ENCODE results near the gene NIM1K.

NIM1K gene

DNA sequence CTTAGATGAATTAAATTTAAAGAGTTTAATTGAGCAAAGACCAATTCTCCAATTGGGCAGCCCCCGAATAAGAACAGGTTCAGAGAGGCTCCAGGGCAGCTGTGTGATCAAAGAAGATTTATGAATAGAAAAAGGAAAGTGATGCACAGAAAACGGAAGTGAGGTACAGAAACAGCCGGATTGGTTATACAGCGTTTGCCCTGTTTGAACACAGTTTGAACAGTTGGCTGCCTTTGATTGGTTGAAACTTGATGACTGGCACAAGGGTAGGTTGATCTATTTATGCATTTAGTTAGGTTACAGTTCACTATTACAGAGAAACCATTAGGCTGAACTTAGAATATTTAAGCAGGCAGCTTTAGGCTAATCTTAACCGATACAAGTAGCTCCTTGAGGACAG lies 29.5 kb downstream of the NIM1K start:
- no peak overlapping the region for H3K4me3 ChIP-seq (ENCODE audit: low read depth, low read length)
- TF ChIP-seq, protein P1, sequence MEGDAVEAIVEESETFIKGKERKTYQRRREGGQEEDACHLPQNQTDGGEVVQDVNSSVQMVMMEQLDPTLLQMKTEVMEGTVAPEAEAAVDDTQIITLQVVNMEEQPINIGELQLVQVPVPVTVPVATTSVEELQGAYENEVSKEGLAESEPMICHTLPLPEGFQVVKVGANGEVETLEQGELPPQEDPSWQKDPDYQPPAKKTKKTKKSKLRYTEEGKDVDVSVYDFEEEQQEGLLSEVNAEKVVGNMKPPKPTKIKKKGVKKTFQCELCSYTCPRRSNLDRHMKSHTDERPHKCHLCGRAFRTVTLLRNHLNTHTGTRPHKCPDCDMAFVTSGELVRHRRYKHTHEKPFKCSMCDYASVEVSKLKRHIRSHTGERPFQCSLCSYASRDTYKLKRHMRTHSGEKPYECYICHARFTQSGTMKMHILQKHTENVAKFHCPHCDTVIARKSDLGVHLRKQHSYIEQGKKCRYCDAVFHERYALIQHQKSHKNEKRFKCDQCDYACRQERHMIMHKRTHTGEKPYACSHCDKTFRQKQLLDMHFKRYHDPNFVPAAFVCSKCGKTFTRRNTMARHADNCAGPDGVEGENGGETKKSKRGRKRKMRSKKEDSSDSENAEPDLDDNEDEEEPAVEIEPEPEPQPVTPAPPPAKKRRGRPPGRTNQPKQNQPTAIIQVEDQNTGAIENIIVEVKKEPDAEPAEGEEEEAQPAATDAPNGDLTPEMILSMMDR (IDR thresholded peaks at IDR 0.05; ENCODE audit: insufficient read depth, low read depth, low read length, missing control alignments) = no peak
- DNase-seq (ENCODE audit: low read depth) = no peak

DNA sequence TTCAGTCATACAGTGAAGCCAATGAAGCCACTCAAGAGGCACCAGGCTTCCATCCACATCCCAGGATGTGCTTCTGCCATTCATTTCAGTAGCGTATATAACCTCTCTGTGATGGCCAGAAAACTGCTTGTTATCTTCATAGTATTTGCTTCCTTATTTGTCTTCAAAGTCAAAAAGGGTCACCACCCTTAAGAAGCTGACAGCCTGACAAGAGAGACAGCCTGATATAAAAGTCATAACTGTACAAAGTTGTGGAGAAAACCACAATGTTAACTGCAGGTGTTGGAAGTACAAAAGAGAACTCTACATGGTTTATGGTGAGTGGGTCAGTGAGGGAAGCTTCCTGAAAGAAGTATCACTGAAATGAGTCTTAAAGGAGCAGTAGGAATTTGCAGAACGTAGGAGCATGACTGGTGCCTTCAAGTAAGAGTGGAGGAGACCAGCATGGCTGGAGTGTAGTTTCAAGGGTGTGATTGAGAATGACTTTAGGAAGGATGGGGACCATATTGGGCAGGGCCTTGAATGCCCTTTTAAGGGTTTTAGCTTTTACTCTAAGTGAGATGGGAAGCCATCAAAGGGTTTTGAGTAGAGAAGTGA lies 33.7 kb downstream of the NIM1K start:
- H3K4me3 ChIP-seq (ENCODE audit: low read depth, low read length) = no peak overlapping the region
- DNase-seq (ENCODE audit: low read depth) = no peak
- TF ChIP-seq, protein P1 (IDR thresholded peaks at IDR 0.05; ENCODE audit: insufficient read depth, low read depth, low read length, missing control alignments) = no peak

DNA sequence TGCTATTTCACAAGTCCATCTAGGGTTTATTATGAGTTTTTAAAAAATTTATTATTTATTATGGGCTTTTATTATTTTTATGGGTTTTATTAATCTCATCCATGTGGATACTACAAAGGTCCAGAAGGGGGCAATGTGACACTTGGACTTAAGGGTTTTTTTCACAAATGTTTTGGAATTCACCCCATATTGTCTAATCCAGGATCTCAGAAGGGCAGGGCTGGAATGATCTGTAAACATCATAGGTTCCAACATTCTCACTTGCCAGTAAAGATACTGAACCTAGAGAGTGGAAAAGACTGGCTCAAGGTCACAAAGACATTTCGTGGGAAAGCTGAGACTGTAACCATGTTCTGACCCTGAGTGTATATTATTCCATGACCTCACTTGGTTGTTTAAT lies 35.6 kb downstream of the NIM1K start:
- TF ChIP-seq, protein P1 (IDR thresholded peaks at IDR 0.05; ENCODE audit: insufficient read depth, low read depth, low read length, missing control alignments) = peak; percentile 25
- no peak overlapping the region for H3K4me3 ChIP-seq (ENCODE audit: low read depth, low read length)
- DNase-seq (ENCODE audit: low read depth) = peak; percentile 60

DNA sequence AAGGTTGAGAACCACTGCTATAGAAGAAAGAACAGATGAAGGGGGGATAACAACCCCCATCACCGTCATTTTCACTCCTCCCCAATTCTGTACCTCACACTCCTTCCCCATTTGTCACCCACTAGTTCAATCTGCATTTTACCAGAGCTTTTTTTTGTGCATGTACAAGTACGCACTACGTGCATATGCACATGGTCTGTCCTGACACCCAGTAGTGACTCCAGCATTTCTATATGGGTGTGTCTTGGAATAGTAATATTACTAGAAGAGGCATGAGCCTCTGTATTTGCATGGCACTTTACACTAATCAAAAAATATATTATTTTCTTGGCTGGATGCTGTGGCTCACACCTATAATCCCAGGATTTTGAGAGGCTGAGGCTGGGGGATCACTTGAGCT lies 38.7 kb downstream of the NIM1K start:
- no peak for DNase-seq (ENCODE audit: low read depth)
- no peak overlapping the region for H3K4me3 ChIP-seq (ENCODE audit: low read depth, low read length)
- TF ChIP-seq, protein P1 (IDR thresholded peaks at IDR 0.05; ENCODE audit: insufficient read depth, low read depth, low read length, missing control alignments) = no peak

DNA sequence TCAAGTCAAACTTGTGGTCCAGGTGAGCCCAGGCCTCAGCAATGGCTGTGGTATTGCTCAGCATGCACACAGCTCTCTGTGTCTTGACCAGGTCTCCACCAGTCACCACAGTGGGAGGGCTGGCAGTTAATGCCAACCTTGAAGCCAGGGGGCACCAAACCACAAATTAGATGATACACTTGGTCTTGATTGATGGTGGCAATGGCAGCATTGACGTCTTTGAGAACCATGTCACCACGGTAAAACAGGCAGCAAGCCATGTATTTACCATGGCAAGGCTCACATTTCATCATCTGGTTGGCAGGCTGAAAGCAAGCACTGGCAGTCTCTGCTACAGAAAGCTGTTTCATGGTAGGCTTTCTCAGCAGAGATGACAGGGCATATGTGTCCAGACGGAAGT lies 40.0 kb downstream of the NIM1K start:
- H3K4me3 ChIP-seq (ENCODE audit: low read depth, low read length) = no peak overlapping the region
- DNase-seq (ENCODE audit: low read depth) = peak; percentile 38
- TF ChIP-seq, protein P1 (IDR thresholded peaks at IDR 0.05; ENCODE audit: insufficient read depth, low read depth, low read length, missing control alignments) = no peak

DNA sequence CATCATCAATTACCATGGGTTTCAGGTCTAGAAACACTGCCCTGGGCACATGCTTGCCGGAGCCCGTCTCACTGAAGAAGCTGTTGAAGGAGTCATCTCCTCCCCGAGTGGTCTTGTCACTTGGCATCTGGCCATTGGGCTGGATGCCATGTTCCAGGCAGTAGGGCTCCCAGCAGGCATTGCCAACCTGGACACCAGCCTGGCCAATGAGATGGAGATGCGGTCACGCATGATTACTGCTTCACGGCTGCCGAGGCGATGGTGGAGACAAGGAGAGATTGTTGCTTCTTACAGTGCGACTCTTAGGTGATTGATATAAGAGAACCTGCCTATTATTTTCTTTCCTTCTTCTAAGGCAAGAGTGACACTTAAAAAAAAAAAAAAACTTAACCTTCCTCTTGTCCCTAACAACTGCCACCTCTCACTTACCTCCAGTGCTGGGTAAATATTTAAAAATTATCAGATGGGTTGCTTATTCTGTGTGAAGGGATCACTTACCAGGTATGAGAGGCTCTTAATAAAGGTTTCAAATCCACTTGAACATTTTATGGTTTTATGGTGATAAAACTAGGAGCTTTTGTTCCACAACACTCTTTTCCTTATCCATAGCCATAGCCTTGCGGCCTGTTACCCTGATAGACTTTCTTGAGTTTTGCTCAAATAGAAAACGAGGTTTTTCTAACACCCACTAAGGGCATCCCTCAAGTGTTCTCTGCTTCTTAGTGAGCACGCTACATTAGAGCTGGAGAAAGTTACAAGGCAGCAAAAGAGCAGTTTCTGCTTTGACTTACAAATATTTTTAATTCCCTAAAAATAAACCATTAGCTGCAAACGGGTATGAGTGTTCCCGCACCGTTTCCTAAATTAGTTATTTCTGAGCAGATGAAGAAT lies 41.2 kb downstream of the NIM1K start:
- DNase-seq (ENCODE audit: low read depth) = no peak
- H3K4me3 ChIP-seq (ENCODE audit: low read depth, low read length) = no peak overlapping the region
- TF ChIP-seq, protein P1 (IDR thresholded peaks at IDR 0.05; ENCODE audit: insufficient read depth, low read depth, low read length, missing control alignments) = no peak

All from GM12865 (cell line).